Uterus (tissue), 2 donors: ENCODE results near the gene SLCO2A1.

Experiments used
- CTCF ChIP-seq, 4 experiments: fragments of 200-600 bp in 2 of 4; fragments of 450-650 bp in 2 of 4; sonication (generic) in 2 of 4; IDR thresholded peaks; one replicate each; pipeline ENCODE4 v1.5.1; 2016 to 2019; ENCODE audit warnings: antibody characterized with exemption in 4 of 4, mild to moderate bottlenecking in 2 of 4, moderate library complexity in 1 of 4
- POLR2A ChIP-seq, 2 donors: fragments of 450-650 bp; IDR thresholded peaks; one replicate each; pipeline ENCODE4 v1.6.1; 2016; ENCODE audit warnings: antibody characterized with exemption in 2 of 2, mild to moderate bottlenecking in 1 of 2, moderate library complexity in 1 of 2

DNA sequence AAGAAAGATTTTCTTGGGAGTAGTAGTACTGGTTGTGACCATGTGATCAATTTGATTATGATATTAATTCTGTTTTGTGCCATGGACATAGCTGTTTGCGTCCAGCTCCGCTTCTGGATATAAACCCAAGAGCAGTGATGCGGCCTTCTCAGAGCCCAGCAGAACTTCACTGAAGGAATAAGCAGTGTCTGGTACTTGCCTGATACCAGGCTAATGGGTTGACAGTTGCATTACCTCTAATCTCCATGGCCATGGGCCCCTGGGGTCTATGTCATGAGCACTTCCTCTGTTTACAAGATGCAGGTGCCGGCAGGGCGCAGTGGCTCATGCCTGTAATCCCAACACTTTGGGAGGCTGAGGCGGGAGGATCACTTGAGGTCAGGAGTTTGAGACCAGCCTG, 97.7 kb downstream of the SLCO2A1 start:
- TF ChIP-seq CTCF (IDR thresholded peaks at IDR 0.05) (no peak), POLR2A (IDR thresholded peaks at IDR 0.05) (no peak)
